IMR-90 (cell line): Measurements from ENCODE around the gene PRKAG2. TPM values are rescaled to one million over a fixed set of nuclear protein-coding genes. Genes with fewer than 3 reads are reported as not detected.

Experiments used
- ATAC-seq: fragments of 200-7000 bp; cut with Tn5 transposase; 2 replicates; pipeline ENCODE4 v1.9.1; 2020; ENCODE audit warnings: low read depth, mild to moderate bottlenecking, moderate library complexity
- BruUV-seq: library from RNA; stranded (reverse); fragments of 400-500 nt; replicated peaks from 2 replicates; lab custom pipeline; 2021; lab: Mats Ljungman, UMichigan
- CTCF ChIA-PET: fragments of 300-600 bp; formaldehyde crosslinking; extraction: SDS; loops from one replicate; lab custom pipeline; 2021; ENCODE audit warnings: antibody characterized with exemption; lab: Yijun Ruan, JAX
- POLR2A ChIA-PET: fragments of 300-600 bp; sonication (Branson Sonifier 250); formaldehyde crosslinking; loops from one replicate; lab custom pipeline; 2022; ENCODE audit warnings: antibody characterized with exemption; ENCODE audit not compliant: unreplicated experiment; lab: Charles Lee
- DNase-seq: peaks from one replicate; pipeline ENCODE4 v3.0.0; 2013
- H2AFZ ChIP-seq: replicated peaks from 2 replicates; pipeline ENCODE3; 2013; ENCODE audit warnings: low read length, mild to moderate bottlenecking; ENCODE audit not compliant: poor library complexity
- H2AK5ac ChIP-seq: 2 replicates; pipeline ENCODE4 v1.6.1; 2013; ENCODE audit warnings: low read depth, low read length, inconsistent platforms
- H2AK9ac ChIP-seq: replicated peaks from 2 replicates; pipeline ENCODE3; 2013; ENCODE audit warnings: mild to moderate bottlenecking, low read depth, low read length, moderate library complexity; ENCODE audit not compliant: poor library complexity
- H2BK120ac ChIP-seq: 2 replicates; pipeline ENCODE4 v1.6.1; 2013; ENCODE audit warnings: low read depth, low read length, inconsistent platforms
- H2BK15ac ChIP-seq: 3 replicates; pipeline ENCODE4 v1.6.1; 2013; ENCODE audit warnings: low read depth, low read length, inconsistent platforms
- H2BK20ac ChIP-seq: 2 replicates; pipeline ENCODE4 v1.6.1; 2013; ENCODE audit warnings: low read depth, mild to moderate bottlenecking, inconsistent platforms, low read length, moderate library complexity
- H2BK5ac ChIP-seq: 2 replicates; pipeline ENCODE4 v1.6.1; 2013; ENCODE audit warnings: mild to moderate bottlenecking, low read depth, low read length, inconsistent platforms; ENCODE audit not compliant: poor library complexity, severe bottlenecking
- H3K14ac ChIP-seq: replicated peaks from 2 replicates; pipeline ENCODE4 v1.6.1; 2013; ENCODE audit warnings: low read depth, low read length, inconsistent platforms
- H3K18ac ChIP-seq: 2 replicates; pipeline ENCODE4 v1.6.1; 2013; ENCODE audit warnings: low read depth, low read length, control low read depth
- H3K23ac ChIP-seq: 2 replicates; pipeline ENCODE4 v1.6.1; 2013; ENCODE audit warnings: low read depth, low read length, inconsistent platforms
- H3K27ac ChIP-seq: 2 replicates; pipeline ENCODE4 v1.5.1; 2013; ENCODE audit warnings: mild to moderate bottlenecking, control low read depth, low read length; ENCODE audit not compliant: insufficient read depth
- H3K27me3 ChIP-seq: 2 replicates; pipeline ENCODE4 v1.6.1; 2013; ENCODE audit warnings: low read length; ENCODE audit not compliant: control insufficient read depth, insufficient read depth
- H3K36me3 ChIP-seq: 2 replicates; pipeline ENCODE4 v1.6.1; 2013; ENCODE audit warnings: low read length, mixed read lengths; ENCODE audit not compliant: control insufficient read depth, insufficient read depth
- H3K4ac ChIP-seq: 2 replicates; pipeline ENCODE4 v1.6.1; 2013; ENCODE audit warnings: low read depth, low read length, inconsistent platforms
- H3K4me1 ChIP-seq: 2 replicates; pipeline ENCODE4 v1.6.1; 2013; ENCODE audit warnings: low read length, mixed read lengths; ENCODE audit not compliant: control insufficient read depth, insufficient read depth
- H3K4me2 ChIP-seq: 2 replicates; pipeline ENCODE4 v1.6.1; 2013; ENCODE audit warnings: low read depth, mild to moderate bottlenecking, control low read depth, low read length, moderate library complexity
- H3K4me3 ChIP-seq: 2 replicates; pipeline ENCODE4 v1.5.1; 2013; ENCODE audit warnings: low read depth, mild to moderate bottlenecking, control low read depth, low read length, moderate library complexity; ENCODE audit not compliant: insufficient read depth
- H3K56ac ChIP-seq: 2 replicates; pipeline ENCODE4 v1.6.1; 2013; ENCODE audit warnings: low read length, inconsistent platforms; ENCODE audit not compliant: insufficient read depth; ENCODE audit errors: extremely low read depth
- H3K79me1 ChIP-seq, 2 experiments: 2 replicates each; pipeline ENCODE4 v1.6.1; 2013; ENCODE audit warnings: low read length in 2 of 2, inconsistent platforms in 1 of 2, low read depth in 1 of 2
- H3K9ac ChIP-seq: 2 replicates; pipeline ENCODE4 v1.6.1; 2013; ENCODE audit warnings: low read depth, low read length, control low read depth
- H3K9me1 ChIP-seq: 2 replicates; pipeline ENCODE4 v1.6.1; 2013; ENCODE audit warnings: low read length, inconsistent platforms; ENCODE audit not compliant: insufficient read depth
- H3K9me3 ChIP-seq: 2 replicates; pipeline ENCODE4 v1.6.1; 2013; ENCODE audit warnings: low read length; ENCODE audit not compliant: control insufficient read depth, insufficient read depth
- H4K20me1 ChIP-seq: 2 replicates; pipeline ENCODE4 v1.6.1; 2013; ENCODE audit warnings: low read length, inconsistent platforms; ENCODE audit not compliant: insufficient read depth
- H4K5ac ChIP-seq: 2 replicates; pipeline ENCODE4 v1.6.1; 2013; ENCODE audit warnings: mild to moderate bottlenecking, low read depth, low read length, control low read depth
- H4K8ac ChIP-seq, 2 experiments: 2 replicates each; pipeline ENCODE4 v1.6.1; 2013; ENCODE audit warnings: low read depth in 2 of 2, low read length in 2 of 2, control low read depth in 1 of 2, inconsistent platforms in 1 of 2
- H4K91ac ChIP-seq: 2 replicates; pipeline ENCODE4 v1.6.1; 2013; ENCODE audit warnings: low read depth, low read length, inconsistent platforms; ENCODE audit not compliant: insufficient read depth
- BHLHE40 ChIP-seq: fragments of 150-350 bp; IDR thresholded peaks from 2 replicates; pipeline ENCODE4 v1.6.1; 2016; ENCODE audit warnings: mild to moderate bottlenecking, low read depth, low read length
- CHD1 ChIP-seq: IDR thresholded peaks from 2 replicates; pipeline ENCODE4 v1.6.1; 2012; ENCODE audit warnings: low read depth, low read length, improper control_type of control experiment
- MAFK ChIP-seq: IDR thresholded peaks from 2 replicates; pipeline ENCODE4 v1.6.1; 2012; ENCODE audit warnings: low read depth, low read length, improper control_type of control experiment
- MAZ ChIP-seq: IDR thresholded peaks from 2 replicates; pipeline ENCODE4 v1.6.1; 2012; ENCODE audit warnings: low read depth, mild to moderate bottlenecking, low read length, improper control_type of control experiment, moderate library complexity, borderline replicate concordance
- MXI1 ChIP-seq: IDR thresholded peaks from 2 replicates; pipeline ENCODE4 v1.6.1; 2012; ENCODE audit warnings: low read depth, mild to moderate bottlenecking, low read length, moderate library complexity, borderline replicate concordance
- RCOR1 ChIP-seq: IDR thresholded peaks from 2 replicates; pipeline ENCODE4 v1.6.1; 2012; ENCODE audit warnings: mild to moderate bottlenecking, low read length, improper control_type of control experiment; ENCODE audit not compliant: insufficient replicate concordance
- RFX5 ChIP-seq: IDR thresholded peaks from 2 replicates; pipeline ENCODE4 v1.8.0; 2012; ENCODE audit warnings: low read depth, mild to moderate bottlenecking, low read length, moderate library complexity
- USF2 ChIP-seq: fragments of 150-350 bp; IDR thresholded peaks from 2 replicates; pipeline ENCODE4 v1.6.1; 2017; ENCODE audit warnings: mild to moderate bottlenecking, antibody characterized with exemption, low read length, low read depth
- WGBS, 2 experiments: methylation state at CpG; one replicate each; pipeline versions ENCODE4 v1.1.5 to v1.1.7; 2013; ENCODE audit warnings: missing lambda C conversion rate in 2 of 2; ENCODE audit not compliant: insufficient read length in 1 of 2; ENCODE audit errors: extremely low coverage in 2 of 2; 5-methylcytosine and 5-hydroxymethylcytosine counted together
- dilution Hi-C: fragments of 300-500 bp; cut with HindIII; formaldehyde crosslinking; loops from one replicate; pipeline ENCODE4 v1.14.3; 2018; ENCODE audit warnings: low sequenced_read_pairs; ENCODE audit not compliant: unreplicated experiment
- in situ Hi-C: fragments of 300-500 bp; cut with MboI; formaldehyde crosslinking; loops from 3 replicates; pipeline ENCODE4 v1.14.3; 2019; ENCODE audit warnings: low sequenced_read_pairs, inconsistent platforms, mixed read lengths
- intact Hi-C: fragments of 100-400 bp; cut with micrococcal nuclease; formaldehyde crosslinking; loops from 2 replicates; pipeline ENCODE4 v1.10.0; 2022
- polyA plus RNA-seq, 3 experiments: library from polyadenylated mRNA; depleted of rRNA; stranded (reverse); fragments of >200 nt; gene quantifications; 2 replicates each; pipeline ENCODE4 v1.2.3, GENCODE V29; 2012; ENCODE audit warnings: low replicate concordance in 1 of 3
- total RNA-seq: library from RNA; depleted of rRNA; stranded (reverse); fragments of >200 nt; gene quantifications from 2 replicates; pipeline ENCODE4 v1.2.3, GENCODE V29; 2012
- TF ChIP-seq, protein P1 (sequence below): fragments of 150-350 bp; IDR thresholded peaks from 2 replicates; pipeline ENCODE4 v1.6.1; 2016; ENCODE audit warnings: low read depth, mild to moderate bottlenecking, low read length, moderate library complexity, borderline replicate concordance

PRKAG2 gene
- total and polyA plus RNA-seq, 2 of the 4 experiments (the other 2 are of a cell fraction) = 15.4 to 21.6 TPM

DNA sequence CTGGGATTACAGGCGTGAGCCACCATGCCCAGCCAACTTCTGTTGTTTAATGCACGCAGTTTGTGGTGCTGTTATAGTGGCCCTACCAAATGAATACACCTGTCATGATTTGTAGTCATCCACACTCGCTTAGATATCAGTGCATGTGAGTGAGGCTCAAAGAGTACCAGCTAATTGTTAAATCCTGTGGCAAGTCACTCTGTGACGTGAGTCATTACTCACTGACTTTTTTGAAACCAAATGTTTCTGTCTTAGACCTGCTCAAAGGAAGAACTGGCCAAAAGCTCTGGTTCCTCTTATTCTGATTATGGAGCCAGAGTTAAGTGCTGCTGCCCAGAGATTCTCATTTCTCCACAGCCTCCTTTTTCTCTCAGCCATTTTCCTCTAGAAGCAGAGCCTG, 109.4 kb downstream of the PRKAG2 start:
- Histone ChIP-seq H4K8ac (no peak overlapping the region), H2AK9ac (no peak overlapping the region), H3K79me1 (no peaks in the 10 kb centered on the region), H3K14ac (no peak overlapping the region), H3K18ac (no peak overlapping the region), H2AFZ (no peak overlapping the region), H2AK5ac (no peak overlapping the region), H3K9me3 (peaks cover 3% of the 10 kb centered on the region; the same call in 1 of the 2 replicates), H2BK15ac (no peak overlapping the region), H3K27me3 (peaks cover 85% of the 10 kb centered on the region), H3K4ac (no peak overlapping the region), H4K5ac (no peak overlapping the region), H3K9me1 (no peaks in the 10 kb centered on the region), H3K56ac (no peak overlapping the region), H3K23ac (no peak overlapping the region), H4K91ac (no peak overlapping the region), H3K9ac (no peak overlapping the region), H3K36me3 (no peaks in the 10 kb centered on the region), H2BK5ac (no peak overlapping the region), H2BK20ac (no peak overlapping the region), H3K4me1 (no peaks in the 10 kb centered on the region), H2BK120ac (no peak overlapping the region), H3K4me2 (no peak overlapping the region), H3K27ac (no peak overlapping the region), H3K4me3 (no peak overlapping the region), H4K20me1 (no peaks in the 10 kb centered on the region)
- CTCF ChIA-PET = interaction anchor here (1.0 kb wide), 1 partner anchor 16 kb away, joined by 3 read pairs; no protein-coding TSS in a partner anchor
- DNase-seq (no peak), ATAC-seq (no peak)
- in situ Hi-C loops = loop anchor here (25.0 kb wide), 2 partner anchors 305 to 405 kb away; no protein-coding TSS in a partner anchor
- BruUV-seq = no TSS peak
- dilution Hi-C loops = no loop called here
- 75% methylated on average over 3 of the region's 4 CpGs; no CpG with 5 or more reads in 1 of the 2 experiments for WGBS, 2 experiments
- POLR2A ChIA-PET = no interaction called here
- intact Hi-C loops = no loop called here
- no peak for TF ChIP-seq MAFK
- TF ChIP-seq RCOR1 = no peak
- TF ChIP-seq BHLHE40 = no peak
- no peak for TF ChIP-seq MXI1
- TF ChIP-seq CHD1 = no peak
- TF ChIP-seq MAZ = no peak
- TF ChIP-seq USF2 = no peak
- TF ChIP-seq, protein P1, sequence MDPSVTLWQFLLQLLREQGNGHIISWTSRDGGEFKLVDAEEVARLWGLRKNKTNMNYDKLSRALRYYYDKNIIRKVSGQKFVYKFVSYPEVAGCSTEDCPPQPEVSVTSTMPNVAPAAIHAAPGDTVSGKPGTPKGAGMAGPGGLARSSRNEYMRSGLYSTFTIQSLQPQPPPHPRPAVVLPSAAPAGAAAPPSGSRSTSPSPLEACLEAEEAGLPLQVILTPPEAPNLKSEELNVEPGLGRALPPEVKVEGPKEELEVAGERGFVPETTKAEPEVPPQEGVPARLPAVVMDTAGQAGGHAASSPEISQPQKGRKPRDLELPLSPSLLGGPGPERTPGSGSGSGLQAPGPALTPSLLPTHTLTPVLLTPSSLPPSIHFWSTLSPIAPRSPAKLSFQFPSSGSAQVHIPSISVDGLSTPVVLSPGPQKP = no peak
- no peak for TF ChIP-seq RFX5
